Measurements from ENCODE around the gene CCDC86. TPM values are rescaled to one million over a fixed set of nuclear protein-coding genes. Genes with fewer than 3 reads are reported as not detected.

CCDC86 gene
- total RNA-seq, 1 donor from 2014 or later, result 26.3 TPM

GRCh38 chr11:60899977-60900376 lies 58.1 kb downstream of the CCDC86 start:
- no peaks in the 10 kb centered on the region for H3K9me3 ChIP-seq
- TF ChIP-seq CTCF (IDR thresholded peaks at IDR 0.05), result no peak
- no peak for TF ChIP-seq POLR2AphosphoS5 (IDR thresholded peaks at IDR 0.05; ENCODE audit: insufficient read depth in 1 of 2, low read depth in 1 of 2)
- no peak for TF ChIP-seq POLR2A (IDR thresholded peaks at IDR 0.05)
- no peaks in the 10 kb centered on the region for H3K27me3 ChIP-seq
- peaks cover 18% of the 10 kb centered on the region for H3K4me1 ChIP-seq
- no peak overlapping the region for H3K4me3 ChIP-seq
- H3K36me3 ChIP-seq, result peaks cover 5 to 85% of the 10 kb centered on the region in 2 donors
- intact Hi-C loops (cut with DNase I), result loop anchor here (2.0 to 10.0 kb wide), 2 partner anchors 67 to 1715 kb away; partner anchors contain the start of genes EML3 and ROM1
- no peak for DNase-seq (ENCODE audit: extremely low spot score in 2 of 2)
- H3K27ac ChIP-seq, result no peak overlapping the region

Other genes with a start within 250 kb of the CCDC86 start
- gene MS4A8, start 142.5 kb upstream of the CCDC86 start, total RNA-seq, result not detected
- not detected for gene MS4A18, start 117.4 kb upstream of the CCDC86 start, total RNA-seq
- gene MS4A15, start 85.2 kb upstream of the CCDC86 start, total RNA-seq, result not detected
- not detected for gene MS4A10, start 56.8 kb upstream of the CCDC86 start, total RNA-seq
- 0.25 TPM for gene PTGDR2, start 13.8 kb downstream of the CCDC86 start, total RNA-seq
- not detected for gene ZP1, start 25.4 kb downstream of the CCDC86 start, total RNA-seq
- 54.0 TPM for gene PRPF19, start 64.5 kb downstream of the CCDC86 start, total RNA-seq
- 127 TPM for gene TMEM109, start 72.0 kb downstream of the CCDC86 start, total RNA-seq
- gene TMEM132A, start 82.3 kb downstream of the CCDC86 start, total RNA-seq, result 6.1 TPM
- 23.1 TPM for gene SLC15A3, start 110.1 kb downstream of the CCDC86 start, total RNA-seq
- 3.9 TPM for gene CD6, start 129.6 kb downstream of the CCDC86 start, total RNA-seq

All from vagina (tissue), 2 donors.